ENCODE data around the gene LAMB1. TPM values are rescaled to one million over a fixed set of nuclear protein-coding genes. Genes with fewer than 3 reads are reported as not detected.
A peak's percentile ranks its signal among the peaks of the same experiment; 100 is the strongest.

Gene LAMB1
- total RNA-seq, 1 experiment from 2014 or later: 101 TPM

GRCh38 chr7:107995184-107996071 is 7.5 kb downstream of the LAMB1 start:
- ATAC-seq (peak; percentile 86), DNase-seq (ENCODE audit: low spot score) (peak; percentile 61)
- no peak overlapping the region; the same call in 1 of the 2 replicates for H3K4me3 Mint-ChIP-seq
- CTCF ChIA-PET: interaction anchor here (1.0 to 1.5 kb wide), 4 partner anchors 21 to 151 kb away, joined by 3 to 7 read pairs (median 3); no protein-coding TSS in a partner anchor
- H3K9me3 Mint-ChIP-seq: no peaks in the 10 kb centered on the region
- peak overlapping the region; percentile 55 for H3K27ac Mint-ChIP-seq
- POLR2A ChIA-PET: no interaction called here
- H3K4me1 Mint-ChIP-seq: peaks cover 32% of the 10 kb centered on the region
- no peaks in the 10 kb centered on the region for H3K27me3 Mint-ChIP-seq (ENCODE audit: low read depth)
- TF ChIP-seq ATF1 (CRISPR knock-in tag; IDR thresholded peaks at IDR 0.05) (no peak), FOXK1 (CRISPR knock-in tag; IDR thresholded peaks at IDR 0.05) (no peak), NR2C2 (CRISPR knock-in tag; IDR thresholded peaks at IDR 0.05) (no peak), EMX1 (CRISPR knock-in tag; IDR thresholded peaks at IDR 0.05) (no peak), NFYB (CRISPR knock-in tag; conservative IDR thresholded peaks at IDR 0.05; ENCODE audit: low read depth) (no peak), ATF3 (CRISPR knock-in tag; conservative IDR thresholded peaks at IDR 0.05) (no peak), ZNF532 (CRISPR knock-in tag; IDR thresholded peaks at IDR 0.05; ENCODE audit: borderline replicate concordance) (no peak), CBFB (CRISPR knock-in tag; IDR thresholded peaks at IDR 0.05; ENCODE audit: low read depth) (no peak), TEAD4 (CRISPR knock-in tag; IDR thresholded peaks at IDR 0.05) (no peak), FOXP1 (CRISPR knock-in tag; IDR thresholded peaks at IDR 0.05; ENCODE audit: borderline replicate concordance) (no peak)
- TF ChIP-seq, protein P1, sequence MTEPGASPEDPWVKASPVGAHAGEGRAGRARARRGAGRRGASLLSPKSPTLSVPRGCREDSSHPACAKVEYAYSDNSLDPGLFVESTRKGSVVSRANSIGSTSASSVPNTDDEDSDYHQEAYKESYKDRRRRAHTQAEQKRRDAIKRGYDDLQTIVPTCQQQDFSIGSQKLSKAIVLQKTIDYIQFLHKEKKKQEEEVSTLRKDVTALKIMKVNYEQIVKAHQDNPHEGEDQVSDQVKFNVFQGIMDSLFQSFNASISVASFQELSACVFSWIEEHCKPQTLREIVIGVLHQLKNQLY (CRISPR knock-in tag; IDR thresholded peaks at IDR 0.05): no peak
- TF ChIP-seq, protein P2, sequence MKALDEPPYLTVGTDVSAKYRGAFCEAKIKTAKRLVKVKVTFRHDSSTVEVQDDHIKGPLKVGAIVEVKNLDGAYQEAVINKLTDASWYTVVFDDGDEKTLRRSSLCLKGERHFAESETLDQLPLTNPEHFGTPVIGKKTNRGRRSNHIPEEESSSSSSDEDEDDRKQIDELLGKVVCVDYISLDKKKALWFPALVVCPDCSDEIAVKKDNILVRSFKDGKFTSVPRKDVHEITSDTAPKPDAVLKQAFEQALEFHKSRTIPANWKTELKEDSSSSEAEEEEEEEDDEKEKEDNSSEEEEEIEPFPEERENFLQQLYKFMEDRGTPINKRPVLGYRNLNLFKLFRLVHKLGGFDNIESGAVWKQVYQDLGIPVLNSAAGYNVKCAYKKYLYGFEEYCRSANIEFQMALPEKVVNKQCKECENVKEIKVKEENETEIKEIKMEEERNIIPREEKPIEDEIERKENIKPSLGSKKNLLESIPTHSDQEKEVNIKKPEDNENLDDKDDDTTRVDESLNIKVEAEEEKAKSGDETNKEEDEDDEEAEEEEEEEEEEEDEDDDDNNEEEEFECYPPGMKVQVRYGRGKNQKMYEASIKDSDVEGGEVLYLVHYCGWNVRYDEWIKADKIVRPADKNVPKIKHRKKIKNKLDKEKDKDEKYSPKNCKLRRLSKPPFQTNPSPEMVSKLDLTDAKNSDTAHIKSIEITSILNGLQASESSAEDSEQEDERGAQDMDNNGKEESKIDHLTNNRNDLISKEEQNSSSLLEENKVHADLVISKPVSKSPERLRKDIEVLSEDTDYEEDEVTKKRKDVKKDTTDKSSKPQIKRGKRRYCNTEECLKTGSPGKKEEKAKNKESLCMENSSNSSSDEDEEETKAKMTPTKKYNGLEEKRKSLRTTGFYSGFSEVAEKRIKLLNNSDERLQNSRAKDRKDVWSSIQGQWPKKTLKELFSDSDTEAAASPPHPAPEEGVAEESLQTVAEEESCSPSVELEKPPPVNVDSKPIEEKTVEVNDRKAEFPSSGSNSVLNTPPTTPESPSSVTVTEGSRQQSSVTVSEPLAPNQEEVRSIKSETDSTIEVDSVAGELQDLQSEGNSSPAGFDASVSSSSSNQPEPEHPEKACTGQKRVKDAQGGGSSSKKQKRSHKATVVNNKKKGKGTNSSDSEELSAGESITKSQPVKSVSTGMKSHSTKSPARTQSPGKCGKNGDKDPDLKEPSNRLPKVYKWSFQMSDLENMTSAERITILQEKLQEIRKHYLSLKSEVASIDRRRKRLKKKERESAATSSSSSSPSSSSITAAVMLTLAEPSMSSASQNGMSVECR (CRISPR knock-in tag; IDR thresholded peaks at IDR 0.05; ENCODE audit: borderline replicate concordance): no peak
- H3K36me3 Mint-ChIP-seq: peaks cover 41% of the 10 kb centered on the region

GRCh38 chr7:107994421-107995030 is 8.4 kb downstream of the LAMB1 start:
- ChIA-PET POLR2A (no interaction called here), CTCF (interaction anchor here (1.4 to 1.5 kb wide), 3 partner anchors 22 to 152 kb away, joined by 3 to 7 read pairs (median 3); no protein-coding TSS in a partner anchor)
- TF ChIP-seq, protein P3, sequence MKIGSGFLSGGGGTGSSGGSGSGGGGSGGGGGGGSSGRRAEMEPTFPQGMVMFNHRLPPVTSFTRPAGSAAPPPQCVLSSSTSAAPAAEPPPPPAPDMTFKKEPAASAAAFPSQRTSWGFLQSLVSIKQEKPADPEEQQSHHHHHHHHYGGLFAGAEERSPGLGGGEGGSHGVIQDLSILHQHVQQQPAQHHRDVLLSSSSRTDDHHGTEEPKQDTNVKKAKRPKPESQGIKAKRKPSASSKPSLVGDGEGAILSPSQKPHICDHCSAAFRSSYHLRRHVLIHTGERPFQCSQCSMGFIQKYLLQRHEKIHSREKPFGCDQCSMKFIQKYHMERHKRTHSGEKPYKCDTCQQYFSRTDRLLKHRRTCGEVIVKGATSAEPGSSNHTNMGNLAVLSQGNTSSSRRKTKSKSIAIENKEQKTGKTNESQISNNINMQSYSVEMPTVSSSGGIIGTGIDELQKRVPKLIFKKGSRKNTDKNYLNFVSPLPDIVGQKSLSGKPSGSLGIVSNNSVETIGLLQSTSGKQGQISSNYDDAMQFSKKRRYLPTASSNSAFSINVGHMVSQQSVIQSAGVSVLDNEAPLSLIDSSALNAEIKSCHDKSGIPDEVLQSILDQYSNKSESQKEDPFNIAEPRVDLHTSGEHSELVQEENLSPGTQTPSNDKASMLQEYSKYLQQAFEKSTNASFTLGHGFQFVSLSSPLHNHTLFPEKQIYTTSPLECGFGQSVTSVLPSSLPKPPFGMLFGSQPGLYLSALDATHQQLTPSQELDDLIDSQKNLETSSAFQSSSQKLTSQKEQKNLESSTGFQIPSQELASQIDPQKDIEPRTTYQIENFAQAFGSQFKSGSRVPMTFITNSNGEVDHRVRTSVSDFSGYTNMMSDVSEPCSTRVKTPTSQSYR (CRISPR knock-in tag; IDR thresholded peaks at IDR 0.05): no peak
- TF ChIP-seq SMAD4 (CRISPR knock-in tag; IDR thresholded peaks at IDR 0.05): no peak
- TF ChIP-seq, protein P4, sequence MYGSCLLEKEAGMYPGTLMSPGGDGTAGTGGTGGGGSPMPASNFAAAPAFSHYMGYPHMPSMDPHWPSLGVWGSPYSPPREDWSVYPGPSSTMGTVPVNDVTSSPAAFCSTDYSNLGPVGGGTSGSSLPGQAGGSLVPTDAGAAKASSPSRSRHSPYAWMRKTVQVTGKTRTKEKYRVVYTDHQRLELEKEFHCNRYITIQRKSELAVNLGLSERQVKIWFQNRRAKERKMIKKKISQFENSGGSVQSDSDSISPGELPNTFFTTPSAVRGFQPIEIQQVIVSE (CRISPR knock-in tag; IDR thresholded peaks at IDR 0.05; ENCODE audit: borderline replicate concordance): no peak
- TF ChIP-seq ZNF121 (CRISPR knock-in tag; IDR thresholded peaks at IDR 0.05): no peak
- TF ChIP-seq MAX (CRISPR knock-in tag; IDR thresholded peaks at IDR 0.05): no peak
- ATAC-seq: no peak
- Mint-ChIP-seq H3K27ac (no peak overlapping the region), H3K27me3 (ENCODE audit: low read depth) (no peaks in the 10 kb centered on the region), H3K4me3 (no peak overlapping the region), H3K4me1 (peaks cover 29% of the 10 kb centered on the region), H3K9me3 (no peaks in the 10 kb centered on the region), H3K36me3 (peaks cover 44% of the 10 kb centered on the region)
- no peak for DNase-seq (ENCODE audit: low spot score)
